ENCODE results near the gene LGALS12.

LGALS12 gene

DNA sequence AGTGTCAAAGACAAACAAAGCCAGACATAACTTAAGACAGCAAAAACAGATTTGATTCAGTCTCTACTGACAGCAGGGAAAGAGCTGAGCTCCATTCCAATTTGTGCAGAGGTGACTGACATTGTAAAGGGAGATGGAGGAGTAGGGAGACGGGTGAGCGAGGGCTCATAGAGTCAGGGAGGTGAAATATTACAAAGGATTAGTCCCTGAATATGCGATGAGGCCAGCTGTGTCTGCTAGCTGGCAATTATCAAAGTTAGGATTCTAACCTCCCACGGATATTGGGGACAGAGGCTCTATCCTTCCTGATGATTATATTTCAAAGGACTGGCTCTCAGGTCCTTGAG is 49.0 kb downstream of the LGALS12 start:
- TF ChIP-seq YY1 (IDR thresholded peaks at IDR 0.05; ENCODE audit: low read depth) (no peak), EP300 (IDR thresholded peaks at IDR 0.05; ENCODE audit: borderline replicate concordance) (no peak), CREB1 (IDR thresholded peaks at IDR 0.05; ENCODE audit: low read depth) (no peak)
- TF ChIP-seq, protein P1, sequence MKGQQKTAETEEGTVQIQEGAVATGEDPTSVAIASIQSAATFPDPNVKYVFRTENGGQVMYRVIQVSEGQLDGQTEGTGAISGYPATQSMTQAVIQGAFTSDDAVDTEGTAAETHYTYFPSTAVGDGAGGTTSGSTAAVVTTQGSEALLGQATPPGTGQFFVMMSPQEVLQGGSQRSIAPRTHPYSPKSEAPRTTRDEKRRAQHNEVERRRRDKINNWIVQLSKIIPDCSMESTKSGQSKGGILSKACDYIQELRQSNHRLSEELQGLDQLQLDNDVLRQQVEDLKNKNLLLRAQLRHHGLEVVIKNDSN (IDR thresholded peaks at IDR 0.05) = no peak

DNA sequence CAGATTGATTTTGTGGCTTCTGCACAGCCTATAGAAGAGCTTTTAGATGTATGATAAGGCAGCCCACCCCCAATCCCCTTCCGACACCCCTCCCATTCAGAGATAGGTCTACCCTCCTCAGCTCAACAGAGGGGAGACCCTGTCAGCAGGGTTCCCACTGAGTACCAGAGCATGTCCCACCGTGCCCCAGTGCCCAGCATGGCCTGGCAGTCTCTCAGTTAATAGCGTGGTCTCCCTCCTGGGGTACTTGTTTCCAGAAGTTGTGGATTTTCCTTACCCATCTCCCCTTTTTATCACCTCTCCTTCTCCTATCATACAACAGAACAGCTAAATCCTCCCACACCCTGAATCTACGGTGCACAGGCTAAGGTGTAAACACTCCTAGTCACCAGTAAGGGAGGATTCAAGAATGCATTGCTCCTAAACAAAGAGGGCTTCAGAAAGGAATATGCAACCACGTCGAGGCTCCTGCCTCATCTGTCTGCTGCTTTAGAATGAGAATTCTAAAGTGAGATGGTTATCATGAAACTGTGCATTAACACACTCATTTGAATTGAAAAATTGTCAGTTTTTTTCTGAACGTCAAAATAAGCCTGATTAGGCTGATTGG is 50.6 kb downstream of the LGALS12 start:
- TF ChIP-seq, protein P2, sequence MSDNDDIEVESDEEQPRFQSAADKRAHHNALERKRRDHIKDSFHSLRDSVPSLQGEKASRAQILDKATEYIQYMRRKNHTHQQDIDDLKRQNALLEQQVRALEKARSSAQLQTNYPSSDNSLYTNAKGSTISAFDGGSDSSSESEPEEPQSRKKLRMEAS (IDR thresholded peaks at IDR 0.05) = no peak
- no peak for TF ChIP-seq EGR1 (IDR thresholded peaks at IDR 0.05)
- TF ChIP-seq, protein P3, sequence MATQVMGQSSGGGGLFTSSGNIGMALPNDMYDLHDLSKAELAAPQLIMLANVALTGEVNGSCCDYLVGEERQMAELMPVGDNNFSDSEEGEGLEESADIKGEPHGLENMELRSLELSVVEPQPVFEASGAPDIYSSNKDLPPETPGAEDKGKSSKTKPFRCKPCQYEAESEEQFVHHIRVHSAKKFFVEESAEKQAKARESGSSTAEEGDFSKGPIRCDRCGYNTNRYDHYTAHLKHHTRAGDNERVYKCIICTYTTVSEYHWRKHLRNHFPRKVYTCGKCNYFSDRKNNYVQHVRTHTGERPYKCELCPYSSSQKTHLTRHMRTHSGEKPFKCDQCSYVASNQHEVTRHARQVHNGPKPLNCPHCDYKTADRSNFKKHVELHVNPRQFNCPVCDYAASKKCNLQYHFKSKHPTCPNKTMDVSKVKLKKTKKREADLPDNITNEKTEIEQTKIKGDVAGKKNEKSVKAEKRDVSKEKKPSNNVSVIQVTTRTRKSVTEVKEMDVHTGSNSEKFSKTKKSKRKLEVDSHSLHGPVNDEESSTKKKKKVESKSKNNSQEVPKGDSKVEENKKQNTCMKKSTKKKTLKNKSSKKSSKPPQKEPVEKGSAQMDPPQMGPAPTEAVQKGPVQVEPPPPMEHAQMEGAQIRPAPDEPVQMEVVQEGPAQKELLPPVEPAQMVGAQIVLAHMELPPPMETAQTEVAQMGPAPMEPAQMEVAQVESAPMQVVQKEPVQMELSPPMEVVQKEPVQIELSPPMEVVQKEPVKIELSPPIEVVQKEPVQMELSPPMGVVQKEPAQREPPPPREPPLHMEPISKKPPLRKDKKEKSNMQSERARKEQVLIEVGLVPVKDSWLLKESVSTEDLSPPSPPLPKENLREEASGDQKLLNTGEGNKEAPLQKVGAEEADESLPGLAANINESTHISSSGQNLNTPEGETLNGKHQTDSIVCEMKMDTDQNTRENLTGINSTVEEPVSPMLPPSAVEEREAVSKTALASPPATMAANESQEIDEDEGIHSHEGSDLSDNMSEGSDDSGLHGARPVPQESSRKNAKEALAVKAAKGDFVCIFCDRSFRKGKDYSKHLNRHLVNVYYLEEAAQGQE (IDR thresholded peaks at IDR 0.05; ENCODE audit: low read depth) = no peak
- no peak for TF ChIP-seq TCF12 (IDR thresholded peaks at IDR 0.05; ENCODE audit: low read depth)
- no peak for TF ChIP-seq RAD21 (IDR thresholded peaks at IDR 0.05; ENCODE audit: low read depth)
- TF ChIP-seq, protein P1 (IDR thresholded peaks at IDR 0.05) = no peak
- TF ChIP-seq ZBTB7A (IDR thresholded peaks at IDR 0.05; ENCODE audit: low read depth) = no peak
- no peak for TF ChIP-seq YY1 (IDR thresholded peaks at IDR 0.05; ENCODE audit: low read depth)
- TF ChIP-seq EP300 (IDR thresholded peaks at IDR 0.05; ENCODE audit: borderline replicate concordance) = no peak
- no peak for TF ChIP-seq TAF1 (IDR thresholded peaks at IDR 0.05; ENCODE audit: low read depth)
- no peak for TF ChIP-seq TEAD4 (IDR thresholded peaks at IDR 0.05)
- TF ChIP-seq NFIC (IDR thresholded peaks at IDR 0.05) = no peak
- no peak for TF ChIP-seq CEBPB (IDR thresholded peaks at IDR 0.05)
- TF ChIP-seq FOXM1 (IDR thresholded peaks at IDR 0.05; ENCODE audit: borderline replicate concordance, low read depth) = no peak
- no peak for TF ChIP-seq CREB1 (IDR thresholded peaks at IDR 0.05; ENCODE audit: low read depth)

DNA sequence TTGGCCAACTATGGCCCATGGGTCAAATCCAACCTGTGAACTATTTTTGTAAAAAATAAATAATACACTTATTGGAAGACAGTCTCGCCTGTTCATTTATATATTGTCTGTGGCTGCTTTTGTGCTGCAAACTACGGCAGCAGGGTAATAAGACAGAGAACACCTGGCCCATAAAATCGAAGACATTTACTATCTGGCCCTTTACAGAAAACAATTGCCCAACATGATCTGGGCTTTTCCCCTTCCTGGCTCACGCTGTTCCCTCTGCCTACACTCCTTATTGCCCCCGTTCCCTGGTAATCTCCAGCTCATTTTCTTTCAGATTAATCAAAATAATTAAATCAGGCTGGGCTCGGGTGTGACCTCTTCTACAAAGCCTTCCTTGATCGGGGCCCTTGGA is 51.7 kb downstream of the LGALS12 start:
- TF ChIP-seq TAF1 (IDR thresholded peaks at IDR 0.05; ENCODE audit: low read depth) (no peak), NFIC (IDR thresholded peaks at IDR 0.05) (no peak), YY1 (IDR thresholded peaks at IDR 0.05; ENCODE audit: low read depth) (no peak), EP300 (IDR thresholded peaks at IDR 0.05; ENCODE audit: borderline replicate concordance) (no peak), TEAD4 (IDR thresholded peaks at IDR 0.05) (no peak), FOXM1 (IDR thresholded peaks at IDR 0.05; ENCODE audit: borderline replicate concordance, low read depth) (no peak), CEBPB (IDR thresholded peaks at IDR 0.05) (no peak), ZBTB7A (IDR thresholded peaks at IDR 0.05; ENCODE audit: low read depth) (no peak), TCF12 (IDR thresholded peaks at IDR 0.05; ENCODE audit: low read depth) (no peak), CREB1 (IDR thresholded peaks at IDR 0.05; ENCODE audit: low read depth) (no peak), EGR1 (IDR thresholded peaks at IDR 0.05) (no peak)
- TF ChIP-seq, protein P1 (IDR thresholded peaks at IDR 0.05) = no peak
- TF ChIP-seq, protein P3 (IDR thresholded peaks at IDR 0.05; ENCODE audit: low read depth) = no peak

DNA sequence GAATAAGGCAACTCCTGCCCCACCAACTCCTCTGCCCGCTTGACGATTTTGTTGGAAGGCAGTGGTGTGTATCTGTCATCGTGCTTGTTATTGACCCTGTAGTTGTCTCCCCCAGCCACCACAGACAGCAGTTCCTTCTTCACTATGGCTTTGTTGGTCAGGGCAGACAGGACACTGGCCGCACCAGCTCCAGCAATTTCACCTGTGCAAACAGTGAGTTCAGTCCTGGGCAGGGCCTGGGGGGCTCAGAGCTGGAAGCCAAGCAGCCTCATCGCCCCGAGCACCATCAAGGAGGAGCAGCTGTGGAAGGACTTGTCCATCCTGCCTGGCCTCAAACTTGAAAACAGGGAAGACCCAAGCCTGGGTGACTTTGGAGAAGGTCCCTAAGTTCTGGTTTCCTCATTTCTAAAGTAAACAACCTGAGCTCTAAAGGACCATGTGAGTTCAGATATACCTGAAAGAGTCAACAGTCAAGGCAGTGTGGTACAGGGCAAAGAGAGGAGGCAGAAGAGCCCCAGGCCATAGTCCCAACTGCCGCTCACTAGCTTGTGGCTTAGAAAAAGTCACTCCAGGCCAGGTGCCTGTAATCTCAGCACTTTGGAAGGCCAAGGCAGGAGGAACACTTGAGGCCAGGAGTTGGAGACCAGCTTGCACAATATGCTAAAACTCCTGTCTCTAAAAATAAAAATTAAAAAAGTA is 52.7 kb downstream of the LGALS12 start:
- TF ChIP-seq CREB1 (IDR thresholded peaks at IDR 0.05; ENCODE audit: low read depth) (no peak), EP300 (IDR thresholded peaks at IDR 0.05; ENCODE audit: borderline replicate concordance) (no peak), TCF12 (IDR thresholded peaks at IDR 0.05; ENCODE audit: low read depth) (no peak), TAF1 (IDR thresholded peaks at IDR 0.05; ENCODE audit: low read depth) (no peak), NFIC (IDR thresholded peaks at IDR 0.05) (no peak), ZBTB7A (IDR thresholded peaks at IDR 0.05; ENCODE audit: low read depth) (no peak), RAD21 (IDR thresholded peaks at IDR 0.05; ENCODE audit: low read depth) (no peak), CEBPB (IDR thresholded peaks at IDR 0.05) (no peak), EGR1 (IDR thresholded peaks at IDR 0.05) (no peak), YY1 (IDR thresholded peaks at IDR 0.05; ENCODE audit: low read depth) (no peak), TEAD4 (IDR thresholded peaks at IDR 0.05) (no peak), FOXM1 (IDR thresholded peaks at IDR 0.05; ENCODE audit: borderline replicate concordance, low read depth) (no peak)
- TF ChIP-seq, protein P1 (IDR thresholded peaks at IDR 0.05) = no peak
- TF ChIP-seq, protein P2 (IDR thresholded peaks at IDR 0.05) = no peak
- TF ChIP-seq, protein P3 (IDR thresholded peaks at IDR 0.05; ENCODE audit: low read depth) = no peak

Measured in Ishikawa (cell line).